Measurements from ENCODE around the gene LRP1B. TPM values are rescaled to one million over a fixed set of nuclear protein-coding genes. Genes with fewer than 3 reads are reported as not detected.
"Not testable (repeated sequence)": the region's sequence is repeated elsewhere in the genome, so short reads cannot be mapped to it uniquely, and the experiment has no call there.

LRP1B gene
- total RNA-seq, 1 experiment from 2014 or later: 0.21 TPM

GRCh38 chr2:140436936-140437335, 1693.9 kb downstream of the LRP1B start:
- no peak for DNase-seq
- Mint-ChIP-seq H3K27ac (ENCODE audit: unreplicated experiment) (no peak overlapping the region), H3K4me1 (ENCODE audit: low read depth, unreplicated experiment) (no peaks in the 10 kb centered on the region), H3K9me3 (ENCODE audit: low read depth, unreplicated experiment) (peaks cover 2% of the 10 kb centered on the region), H3K4me3 (ENCODE audit: low read depth, unreplicated experiment) (no peak overlapping the region), H3K27me3 (ENCODE audit: unreplicated experiment) (no peaks in the 10 kb centered on the region), H3K36me3 (ENCODE audit: insufficient read depth, unreplicated experiment) (no peaks in the 10 kb centered on the region)
- TF ChIP-seq CTCF (IDR thresholded peaks at IDR 0.05; ENCODE audit: unreplicated experiment): no peak
- no TSS peak for BruUV-seq (replicated peaks)
- intact Hi-C loops (cut with micrococcal nuclease; ENCODE audit: unreplicated experiment): no loop called here
- CTCF ChIA-PET: no interaction called here

GRCh38 chr2:140427033-140427432, 1703.8 kb downstream of the LRP1B start:
- H3K4me3 Mint-ChIP-seq (ENCODE audit: low read depth, unreplicated experiment); intact Hi-C loops (cut with micrococcal nuclease; ENCODE audit: unreplicated experiment); H3K27ac Mint-ChIP-seq (ENCODE audit: unreplicated experiment); H3K36me3 Mint-ChIP-seq (ENCODE audit: insufficient read depth, unreplicated experiment); H3K9me3 Mint-ChIP-seq (ENCODE audit: low read depth, unreplicated experiment); BruUV-seq (replicated peaks); CTCF ChIA-PET; H3K4me1 Mint-ChIP-seq (ENCODE audit: low read depth, unreplicated experiment); H3K27me3 Mint-ChIP-seq (ENCODE audit: unreplicated experiment); DNase-seq: not testable (repeated sequence)

GRCh38 chr2:140424471-140424870, 1706.3 kb downstream of the LRP1B start:
- H3K4me1 Mint-ChIP-seq (ENCODE audit: low read depth, unreplicated experiment): no peaks in the 10 kb centered on the region
- DNase-seq: no peak
- no peak for TF ChIP-seq CTCF (IDR thresholded peaks at IDR 0.05; ENCODE audit: unreplicated experiment)
- CTCF ChIA-PET: no interaction called here
- BruUV-seq (replicated peaks): no TSS peak
- no peaks in the 10 kb centered on the region for H3K27me3 Mint-ChIP-seq (ENCODE audit: unreplicated experiment)
- H3K36me3 Mint-ChIP-seq (ENCODE audit: insufficient read depth, unreplicated experiment): no peaks in the 10 kb centered on the region
- peaks cover 6% of the 10 kb centered on the region for H3K9me3 Mint-ChIP-seq (ENCODE audit: low read depth, unreplicated experiment)
- no peak overlapping the region for H3K4me3 Mint-ChIP-seq (ENCODE audit: low read depth, unreplicated experiment)
- no peak overlapping the region for H3K27ac Mint-ChIP-seq (ENCODE audit: unreplicated experiment)
- intact Hi-C loops (cut with micrococcal nuclease; ENCODE audit: unreplicated experiment): no loop called here

- BruUV-seq (replicated peaks): no TSS peak
- TF ChIP-seq CTCF (IDR thresholded peaks at IDR 0.05; ENCODE audit: unreplicated experiment): no peak
- DNase-seq: no peak
- CTCF ChIA-PET: no interaction called here
- H3K36me3 Mint-ChIP-seq (ENCODE audit: insufficient read depth, unreplicated experiment): no peaks in the 10 kb centered on the region
- H3K9me3 Mint-ChIP-seq (ENCODE audit: low read depth, unreplicated experiment): peaks cover 6% of the 10 kb centered on the region
- H3K27ac Mint-ChIP-seq (ENCODE audit: unreplicated experiment): no peak overlapping the region
- intact Hi-C loops (cut with micrococcal nuclease; ENCODE audit: unreplicated experiment): no loop called here
- no peaks in the 10 kb centered on the region for H3K4me1 Mint-ChIP-seq (ENCODE audit: low read depth, unreplicated experiment)
- no peaks in the 10 kb centered on the region for H3K27me3 Mint-ChIP-seq (ENCODE audit: unreplicated experiment)
- H3K4me3 Mint-ChIP-seq (ENCODE audit: low read depth, unreplicated experiment): no peak overlapping the region
Observed at GRCh38 chr2:140422759-140423158, 1708.1 kb downstream of the LRP1B start.

GRCh38 chr2:140417504-140417903, 1713.3 kb downstream of the LRP1B start:
- H3K9me3 Mint-ChIP-seq (ENCODE audit: low read depth, unreplicated experiment): no peaks in the 10 kb centered on the region
- no peak for DNase-seq
- no TSS peak for BruUV-seq (replicated peaks)
- H3K4me3 Mint-ChIP-seq (ENCODE audit: low read depth, unreplicated experiment): no peak overlapping the region
- intact Hi-C loops (cut with micrococcal nuclease; ENCODE audit: unreplicated experiment): no loop called here
- no peak overlapping the region for H3K27ac Mint-ChIP-seq (ENCODE audit: unreplicated experiment)
- H3K4me1 Mint-ChIP-seq (ENCODE audit: low read depth, unreplicated experiment): no peaks in the 10 kb centered on the region
- TF ChIP-seq CTCF (IDR thresholded peaks at IDR 0.05; ENCODE audit: unreplicated experiment): no peak
- H3K36me3 Mint-ChIP-seq (ENCODE audit: insufficient read depth, unreplicated experiment): no peaks in the 10 kb centered on the region
- CTCF ChIA-PET: no interaction called here
- H3K27me3 Mint-ChIP-seq (ENCODE audit: unreplicated experiment): no peaks in the 10 kb centered on the region
